SK-N-SH (cell line): ENCODE results near the gene BMI1.

Experiments
- CTCF ChIP-seq: fragments of 200-600 bp; sonication (generic); IDR thresholded peaks from 2 replicates; pipeline ENCODE4 v1.6.1; 2017; ENCODE audit warnings: antibody characterized with exemption, mild to moderate bottlenecking, moderate library complexity
- EZH2phosphoT487 ChIP-seq: fragments of 200-600 bp; sonication (generic); IDR thresholded peaks from 2 replicates; pipeline ENCODE4 v1.6.1; 2017; ENCODE audit warnings: low read depth, mixed run types, mild to moderate bottlenecking, antibody characterized with exemption, moderate library complexity, borderline replicate concordance
- FOXM1 ChIP-seq: IDR thresholded peaks from 2 replicates; pipeline ENCODE4 v1.4.0; 2012; ENCODE audit warnings: low read depth, mild to moderate bottlenecking
- GATA2 ChIP-seq: sonication (generic); formaldehyde crosslinking; IDR thresholded peaks from 2 replicates; pipeline ENCODE4 v1.5.0; 2020; ENCODE audit warnings: mild to moderate bottlenecking, missing genetic modification reagents
- NRF1 ChIP-seq: IDR thresholded peaks from 2 replicates; pipeline ENCODE4 v1.6.1; 2012; ENCODE audit warnings: low read depth, mild to moderate bottlenecking, low read length
- RAD21 ChIP-seq: IDR thresholded peaks from 2 replicates; pipeline ENCODE4 v1.6.1; 2012; ENCODE audit warnings: mild to moderate bottlenecking, low read length
- REST ChIP-seq: IDR thresholded peaks from 2 replicates; pipeline ENCODE4 v1.6.1; 2012; ENCODE audit warnings: mild to moderate bottlenecking, low read depth, low read length, moderate library complexity
- SIN3A ChIP-seq: IDR thresholded peaks from 2 replicates; pipeline ENCODE4 v1.6.1; 2012; ENCODE audit warnings: low read depth, mild to moderate bottlenecking, low read length, moderate library complexity, borderline replicate concordance
- TAF1 ChIP-seq: IDR thresholded peaks from 2 replicates; pipeline ENCODE4 v1.6.1; 2012; ENCODE audit warnings: low read depth, mild to moderate bottlenecking, low read length, moderate library complexity, borderline replicate concordance

- no peak for TF ChIP-seq CTCF
- TF ChIP-seq RAD21: no peak
- TF ChIP-seq SIN3A: no peak
- no peak for TF ChIP-seq REST
- TF ChIP-seq GATA2 (CRISPR knock-in tag): no peak
- TF ChIP-seq NRF1: no peak
- no peak for TF ChIP-seq FOXM1
- no peak for TF ChIP-seq EZH2phosphoT487
- TF ChIP-seq TAF1: no peak
Measured at GRCh38 chr10:22366435-22366703, 45.5 kb downstream of the BMI1 start.
